ENCODE measurements around the gene TCP11X2. TPM values are rescaled to one million over a fixed set of nuclear protein-coding genes. Genes with fewer than 3 reads are reported as not detected.
"Not testable (repeated sequence)": the region's sequence is repeated elsewhere in the genome, so short reads cannot be mapped to it uniquely, and the experiment has no call there.

The TCP11X2 gene
- 0.14 and 0.42 TPM in 2 replicates for total RNA-seq

DNA sequence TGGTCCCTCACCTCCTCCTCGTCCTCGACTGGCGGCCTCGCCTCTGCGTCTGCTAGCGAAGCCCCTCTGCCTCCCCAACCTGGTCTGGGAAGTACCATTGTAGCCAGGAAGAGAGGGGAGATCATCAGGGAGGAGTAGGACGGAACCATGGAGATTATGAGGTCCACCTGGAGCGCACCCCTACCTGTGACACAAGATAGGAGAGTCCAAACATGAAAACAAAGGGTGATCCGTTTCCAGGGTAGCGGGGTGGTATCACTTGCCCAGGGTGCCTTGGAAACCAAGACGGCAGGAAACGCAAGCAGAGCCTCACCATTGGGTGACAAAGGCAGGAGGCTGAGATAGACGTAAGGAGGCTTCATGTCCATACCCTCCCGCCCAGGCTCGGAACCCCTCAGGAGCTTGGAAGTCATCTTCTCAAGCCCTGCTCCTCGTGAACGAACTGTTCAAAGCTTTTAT, at the start of gene TCP11X2:
TCP11X2 (minus strand) TSS at position 51 of the 459 bp plus-strand sequence.
- H3K27me3 ChIP-seq (ENCODE audit: control insufficient read depth, insufficient read depth, low read length); DNase-seq (ENCODE audit: low read depth); H3K4me3 ChIP-seq (ENCODE audit: low read depth, low read length); H3K36me3 ChIP-seq (ENCODE audit: control insufficient read depth, insufficient read depth, low read length): not testable (repeated sequence)

- TF ChIP-seq, protein P1, sequence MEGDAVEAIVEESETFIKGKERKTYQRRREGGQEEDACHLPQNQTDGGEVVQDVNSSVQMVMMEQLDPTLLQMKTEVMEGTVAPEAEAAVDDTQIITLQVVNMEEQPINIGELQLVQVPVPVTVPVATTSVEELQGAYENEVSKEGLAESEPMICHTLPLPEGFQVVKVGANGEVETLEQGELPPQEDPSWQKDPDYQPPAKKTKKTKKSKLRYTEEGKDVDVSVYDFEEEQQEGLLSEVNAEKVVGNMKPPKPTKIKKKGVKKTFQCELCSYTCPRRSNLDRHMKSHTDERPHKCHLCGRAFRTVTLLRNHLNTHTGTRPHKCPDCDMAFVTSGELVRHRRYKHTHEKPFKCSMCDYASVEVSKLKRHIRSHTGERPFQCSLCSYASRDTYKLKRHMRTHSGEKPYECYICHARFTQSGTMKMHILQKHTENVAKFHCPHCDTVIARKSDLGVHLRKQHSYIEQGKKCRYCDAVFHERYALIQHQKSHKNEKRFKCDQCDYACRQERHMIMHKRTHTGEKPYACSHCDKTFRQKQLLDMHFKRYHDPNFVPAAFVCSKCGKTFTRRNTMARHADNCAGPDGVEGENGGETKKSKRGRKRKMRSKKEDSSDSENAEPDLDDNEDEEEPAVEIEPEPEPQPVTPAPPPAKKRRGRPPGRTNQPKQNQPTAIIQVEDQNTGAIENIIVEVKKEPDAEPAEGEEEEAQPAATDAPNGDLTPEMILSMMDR (IDR thresholded peaks at IDR 0.05; ENCODE audit: insufficient read depth, low read length, poor library complexity, severe bottlenecking) = no peak
- Histone ChIP-seq H3K36me3 (ENCODE audit: control insufficient read depth, insufficient read depth, low read length) (no peaks in the 10 kb centered on the region), H3K4me3 (ENCODE audit: low read depth, low read length) (no peak overlapping the region), H3K27me3 (ENCODE audit: control insufficient read depth, insufficient read depth, low read length) (no peaks in the 10 kb centered on the region)
- no peak for DNase-seq (ENCODE audit: low read depth)
Observed at GRCh38 chrX:102517326-102517725, 45.7 kb upstream of the TCP11X2 start.

DNA sequence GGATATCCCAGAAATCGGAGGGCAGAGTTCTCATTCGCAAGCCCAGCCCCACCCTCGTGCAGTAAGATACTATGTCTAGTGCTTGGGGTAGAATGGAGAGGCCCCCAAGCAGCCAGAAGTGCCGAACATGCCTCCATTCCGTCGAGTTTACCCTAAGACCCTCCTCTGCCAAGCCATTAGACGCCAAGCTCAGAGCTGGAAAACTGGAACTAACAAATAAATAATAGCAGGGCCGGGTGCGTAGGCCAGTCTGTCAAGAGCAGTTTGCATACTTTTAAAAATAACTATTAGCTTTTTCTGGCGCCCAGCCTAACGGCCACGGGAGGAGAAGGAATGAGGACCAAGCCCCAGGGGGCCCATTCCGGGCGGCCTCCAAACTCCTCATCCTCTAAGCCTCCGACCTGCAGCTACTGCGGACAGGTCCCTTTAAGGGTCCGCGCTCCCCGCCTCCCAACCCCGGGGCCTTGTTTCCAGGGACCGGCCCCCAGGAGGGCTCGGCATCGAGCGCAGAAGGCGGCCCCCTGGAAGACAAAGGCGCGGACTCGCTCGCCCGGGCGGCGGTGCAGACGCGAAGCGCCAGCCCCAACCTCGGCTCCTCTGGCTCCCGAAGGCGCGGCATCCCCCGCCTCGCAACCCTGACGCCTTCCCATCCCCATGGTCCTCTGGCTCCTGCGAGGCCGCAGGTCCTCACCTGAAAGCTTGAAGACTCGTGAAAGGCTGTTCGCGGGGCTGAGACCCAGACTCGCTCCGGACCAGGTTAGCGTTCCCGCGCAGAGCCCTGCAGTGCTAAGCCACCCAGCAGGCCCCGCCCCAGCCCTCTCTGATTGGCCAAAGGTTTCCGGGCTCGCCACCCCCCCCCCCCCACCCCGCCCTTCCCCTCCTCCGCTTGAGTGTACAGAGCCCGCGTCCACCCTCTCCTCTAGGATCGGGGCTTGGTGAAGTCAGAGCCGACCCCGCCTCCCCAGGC, 44.6 kb upstream of the TCP11X2 start, which contains the start of gene TMSB15A:
TMSB15A (minus strand) TSS at position 765 of the 967 bp plus-strand sequence.
- peak within 1 kb of the TSS; percentile 36 for H3K4me3 ChIP-seq (ENCODE audit: low read depth, low read length)
- no peaks in the 10 kb centered on the region for H3K36me3 ChIP-seq (ENCODE audit: control insufficient read depth, insufficient read depth, low read length)
- no peak for DNase-seq (ENCODE audit: low read depth)
- no peaks in the 10 kb centered on the region for H3K27me3 ChIP-seq (ENCODE audit: control insufficient read depth, insufficient read depth, low read length)
- TF ChIP-seq, protein P1 (IDR thresholded peaks at IDR 0.05; ENCODE audit: insufficient read depth, low read length, poor library complexity, severe bottlenecking) = no peak

GRCh38 chrX:102514536-102514935, 42.9 kb upstream of the TCP11X2 start:
- TF ChIP-seq, protein P1 (IDR thresholded peaks at IDR 0.05; ENCODE audit: insufficient read depth, low read length, poor library complexity, severe bottlenecking) = no peak
- DNase-seq (ENCODE audit: low read depth) = no peak
- no peaks in the 10 kb centered on the region for H3K36me3 ChIP-seq (ENCODE audit: control insufficient read depth, insufficient read depth, low read length)
- no peaks in the 10 kb centered on the region for H3K27me3 ChIP-seq (ENCODE audit: control insufficient read depth, insufficient read depth, low read length)
- H3K4me3 ChIP-seq (ENCODE audit: low read depth, low read length) = no peak overlapping the region

DNA sequence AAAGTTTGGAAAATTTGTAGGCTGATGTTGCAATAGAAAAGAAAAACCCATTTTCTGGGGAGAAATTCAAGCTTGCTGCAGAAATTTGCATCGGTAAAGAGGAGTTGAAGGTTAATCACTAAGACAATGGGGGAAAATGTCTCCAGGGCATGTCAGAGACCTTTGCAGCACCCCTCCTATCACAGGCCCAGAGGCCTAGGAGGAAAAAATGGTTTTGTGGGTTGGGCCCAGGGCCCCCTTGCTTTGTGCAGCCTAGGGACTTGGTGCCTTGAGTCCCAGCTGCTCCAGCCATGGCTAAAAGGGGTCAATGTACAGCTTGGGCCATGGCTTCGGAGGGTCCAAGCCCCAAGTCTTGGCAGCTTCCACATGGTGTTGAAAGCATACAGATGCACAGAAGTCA, 27.1 kb upstream of the TCP11X2 start:
- H3K4me3 ChIP-seq (ENCODE audit: low read depth, low read length) = no peak overlapping the region
- H3K36me3 ChIP-seq (ENCODE audit: control insufficient read depth, insufficient read depth, low read length) = no peaks in the 10 kb centered on the region
- DNase-seq (ENCODE audit: low read depth) = no peak
- TF ChIP-seq, protein P1 (IDR thresholded peaks at IDR 0.05; ENCODE audit: insufficient read depth, low read length, poor library complexity, severe bottlenecking) = no peak
- H3K27me3 ChIP-seq (ENCODE audit: control insufficient read depth, insufficient read depth, low read length) = no peaks in the 10 kb centered on the region

DNA sequence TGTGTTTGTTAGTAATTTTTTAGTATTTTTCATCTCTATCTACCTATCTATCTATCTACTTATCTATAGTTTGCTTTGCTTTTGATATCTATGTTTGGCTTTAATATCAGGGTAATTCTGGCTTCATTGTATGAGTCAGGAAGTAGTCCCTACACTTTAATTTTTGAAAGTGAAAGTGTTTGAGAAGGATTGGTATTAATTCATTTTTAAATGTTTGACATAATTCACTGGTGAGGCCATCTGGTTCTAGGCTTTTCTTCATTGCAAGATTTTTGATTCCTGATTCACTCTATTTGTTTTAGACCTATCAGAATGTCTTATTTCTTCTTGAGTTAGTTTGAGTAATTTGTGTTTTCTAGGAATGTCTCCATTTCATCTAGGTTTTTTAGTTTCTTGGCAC, 20.2 kb upstream of the TCP11X2 start:
- TF ChIP-seq, protein P1 (IDR thresholded peaks at IDR 0.05; ENCODE audit: insufficient read depth, low read length, poor library complexity, severe bottlenecking) = no peak
- Histone ChIP-seq H3K27me3 (ENCODE audit: control insufficient read depth, insufficient read depth, low read length) (no peaks in the 10 kb centered on the region), H3K36me3 (ENCODE audit: control insufficient read depth, insufficient read depth, low read length) (no peaks in the 10 kb centered on the region), H3K4me3 (ENCODE audit: low read depth, low read length) (no peak overlapping the region)
- DNase-seq (ENCODE audit: low read depth) = no peak

GRCh38 chrX:102478765-102479164, 7.2 kb upstream of the TCP11X2 start:
- H3K36me3 ChIP-seq (ENCODE audit: control insufficient read depth, insufficient read depth, low read length); H3K4me3 ChIP-seq (ENCODE audit: low read depth, low read length); H3K27me3 ChIP-seq (ENCODE audit: control insufficient read depth, insufficient read depth, low read length); DNase-seq (ENCODE audit: low read depth): not testable (repeated sequence)

GRCh38 chrX:102470215-102470614, 1.4 kb downstream of the TCP11X2 start:
- H3K36me3 ChIP-seq (ENCODE audit: control insufficient read depth, insufficient read depth, low read length); DNase-seq (ENCODE audit: low read depth); H3K4me3 ChIP-seq (ENCODE audit: low read depth, low read length); H3K27me3 ChIP-seq (ENCODE audit: control insufficient read depth, insufficient read depth, low read length): not testable (repeated sequence)

DNA sequence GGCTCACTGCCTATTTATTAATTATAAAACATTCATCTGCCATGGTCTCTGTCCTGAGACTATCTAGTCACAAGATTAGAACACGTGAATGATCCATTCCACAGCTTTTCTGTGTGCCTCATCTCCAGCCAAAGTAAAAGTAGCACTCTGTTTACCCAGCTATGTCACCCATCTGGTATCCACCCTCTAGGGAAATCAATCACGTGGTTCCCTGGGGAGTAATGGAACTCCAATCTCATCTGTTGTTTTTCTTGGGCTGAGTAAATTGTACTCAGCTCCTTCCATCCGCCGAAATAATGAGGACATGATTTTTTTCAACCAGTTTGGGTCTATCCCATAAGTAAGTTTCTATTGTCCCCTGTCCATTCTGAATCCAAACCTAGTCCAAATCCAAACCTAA, 13.0 kb downstream of the TCP11X2 start:
- H3K4me3 ChIP-seq (ENCODE audit: low read depth, low read length); DNase-seq (ENCODE audit: low read depth); H3K36me3 ChIP-seq (ENCODE audit: control insufficient read depth, insufficient read depth, low read length); H3K27me3 ChIP-seq (ENCODE audit: control insufficient read depth, insufficient read depth, low read length): not testable (repeated sequence)

Data from kidney epithelial cell (primary cell).